Measurements from ENCODE around the gene CST3.
"Not testable (repeated sequence)": the region's sequence is repeated elsewhere in the genome, so short reads cannot be mapped to it uniquely, and the experiment has no call there.

CST3 gene

DNA sequence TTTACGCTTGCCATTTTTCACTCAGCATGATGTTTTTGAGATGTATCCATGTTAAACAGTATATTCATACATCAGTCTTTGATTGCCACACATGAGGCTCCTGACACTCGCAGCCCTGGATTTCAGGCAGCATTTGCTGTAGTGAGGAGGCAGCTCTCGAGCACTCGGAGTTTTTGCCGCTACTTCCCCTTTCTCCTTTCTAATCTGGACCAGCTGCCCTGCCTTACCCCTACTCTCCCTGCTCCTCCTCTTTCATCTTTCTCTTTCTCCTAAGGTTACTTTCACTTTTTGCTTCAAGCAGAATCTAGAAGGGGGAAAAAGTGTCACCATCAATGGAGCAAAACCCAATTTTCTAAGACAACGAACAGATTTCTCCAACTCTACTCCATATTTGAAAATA is 5.9 kb upstream of the CST3 start:
- no peak for DNase-seq (ENCODE audit: low spot score)

DNA sequence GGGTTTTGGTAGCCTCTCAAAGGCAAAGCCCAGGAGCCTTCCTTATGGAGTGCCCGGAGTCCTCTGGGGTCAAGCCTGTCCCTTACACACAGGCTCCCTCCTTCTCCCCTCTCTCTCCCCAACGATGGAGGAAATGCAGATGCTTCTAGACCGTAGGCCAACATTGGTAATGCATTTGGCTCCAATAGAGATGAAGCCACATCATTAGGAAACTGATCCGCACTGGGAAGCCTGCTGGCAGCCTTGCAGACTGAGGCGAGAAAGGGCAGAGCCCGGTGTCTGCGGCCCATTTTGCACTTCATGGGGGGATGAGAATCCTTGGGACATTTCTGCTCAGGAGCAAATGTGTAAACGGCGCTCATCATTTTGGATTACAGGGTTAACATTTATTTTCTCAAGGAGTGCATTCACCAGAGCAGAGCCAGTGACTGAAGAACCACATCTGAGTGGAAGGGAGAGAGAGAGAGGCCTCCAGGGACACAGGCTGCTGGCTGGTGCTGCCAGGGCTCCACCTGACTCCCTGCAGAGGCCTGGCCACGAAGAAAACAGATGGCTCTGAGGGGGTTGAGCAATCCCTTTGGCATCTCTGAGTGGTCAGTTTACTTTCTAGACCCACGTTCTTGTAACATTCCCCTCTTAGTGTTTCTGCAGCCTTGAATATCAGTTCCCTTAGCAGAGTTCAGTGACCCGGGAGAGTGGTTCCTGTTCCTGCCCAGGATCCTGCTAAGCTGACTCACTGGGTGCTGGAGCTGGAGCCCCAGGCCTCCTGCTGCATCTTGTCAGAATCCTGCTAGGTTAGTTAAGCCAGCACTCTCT is 4.4 kb upstream of the CST3 start:
- DNase-seq (ENCODE audit: low spot score) = peak; percentile 36

DNA sequence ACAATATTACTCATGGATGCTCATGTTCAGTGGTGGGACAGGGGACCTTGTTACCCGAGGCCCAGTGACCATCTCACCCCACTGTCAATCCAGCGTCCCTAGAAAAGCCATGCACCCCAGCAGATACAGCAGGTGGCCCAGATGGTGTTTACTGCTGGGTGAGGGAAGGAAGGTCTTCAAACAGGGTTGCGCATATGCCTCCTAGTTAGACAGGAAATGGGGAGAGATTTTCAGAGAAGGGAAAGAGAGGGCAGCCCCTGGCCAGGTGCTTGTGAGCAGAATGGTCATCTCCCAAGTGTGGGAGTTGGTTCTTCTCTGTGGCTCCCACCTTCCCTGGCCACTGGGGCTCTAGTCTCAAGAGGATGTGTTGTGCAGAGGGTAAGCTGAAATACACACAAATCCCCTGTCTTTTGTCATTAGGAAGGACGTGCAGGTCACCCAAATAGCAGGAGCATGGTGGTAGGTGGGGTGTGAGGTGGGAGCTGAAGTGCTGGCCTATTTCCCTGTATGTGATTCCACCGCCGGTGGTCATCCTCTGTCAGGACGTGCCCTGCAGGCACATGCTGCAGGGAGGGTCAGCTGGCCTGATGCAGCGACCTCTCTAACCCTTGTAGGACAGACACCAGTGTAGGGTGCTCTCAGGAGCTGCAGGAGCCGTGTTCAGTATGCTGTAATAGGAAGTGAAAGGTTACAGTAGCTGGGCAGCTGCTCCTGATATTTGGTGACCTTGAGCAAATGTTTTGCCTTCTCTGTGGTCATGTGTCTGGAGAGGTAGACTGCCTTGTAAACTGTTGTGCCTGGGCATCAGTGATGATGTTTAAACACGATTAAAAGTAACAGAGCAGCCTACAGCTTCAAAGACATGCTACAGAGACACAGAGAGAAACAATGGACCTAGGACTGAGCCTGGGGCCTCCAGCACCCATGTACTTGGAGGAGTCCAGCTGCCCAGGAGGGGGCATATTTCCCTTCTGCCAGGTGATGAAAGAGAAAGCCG is 3.2 kb upstream of the CST3 start:
- no peak for DNase-seq (ENCODE audit: low spot score)

DNA sequence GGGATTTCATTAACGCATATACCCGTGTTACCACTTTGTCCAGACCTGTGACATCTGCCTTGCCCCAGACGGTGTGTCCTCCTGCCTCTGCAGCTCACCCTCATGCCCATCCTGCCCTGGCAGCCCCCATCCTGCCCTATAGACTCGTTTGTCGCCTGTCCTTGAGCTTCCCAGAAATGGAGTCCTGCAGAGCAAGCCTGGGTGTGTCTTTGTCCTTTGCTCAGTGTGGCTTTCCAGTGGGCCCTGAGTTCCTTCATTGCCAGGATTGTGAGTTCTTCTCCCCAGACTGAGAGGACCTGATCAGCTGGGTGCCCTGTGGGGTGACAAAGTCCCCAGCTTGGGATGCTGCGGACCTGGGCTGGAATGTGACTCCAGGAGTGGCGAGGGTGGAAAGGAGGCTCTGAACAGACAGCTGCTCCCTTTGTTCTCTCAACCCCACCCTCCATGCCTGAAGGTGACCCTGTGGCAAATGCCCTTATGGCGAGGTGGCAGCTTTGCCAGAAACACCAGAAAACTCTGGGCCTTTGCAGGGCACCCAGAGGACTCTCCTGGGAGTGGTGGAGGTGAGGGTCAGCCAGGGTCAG is 2.4 kb upstream of the CST3 start:
- DNase-seq (ENCODE audit: low spot score) = no peak

DNA sequence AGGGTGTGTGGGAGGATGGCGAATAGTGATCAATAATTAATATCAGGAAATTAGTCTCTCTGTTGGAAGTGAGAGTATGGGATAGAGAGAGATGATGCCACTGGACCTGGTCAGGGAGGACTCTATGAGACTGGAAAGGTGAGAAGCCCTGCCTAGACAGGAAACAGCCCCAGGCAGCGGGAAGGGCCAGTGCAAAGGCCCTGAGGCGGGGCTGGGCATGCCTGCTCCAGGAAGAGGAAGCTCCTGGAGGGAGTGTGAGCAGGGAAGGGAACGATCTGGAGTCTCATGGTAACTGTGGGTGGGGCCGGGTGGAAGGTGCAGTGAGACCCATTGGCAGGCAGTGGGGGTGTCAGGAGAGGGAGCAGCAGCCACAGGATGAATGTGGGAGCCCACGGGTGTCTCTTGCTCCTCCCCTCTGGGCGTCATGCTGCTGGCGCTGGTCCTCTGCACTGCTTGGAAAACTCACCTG is 1.8 kb upstream of the CST3 start:
- DNase-seq (ENCODE audit: low spot score) = no peak

DNA sequence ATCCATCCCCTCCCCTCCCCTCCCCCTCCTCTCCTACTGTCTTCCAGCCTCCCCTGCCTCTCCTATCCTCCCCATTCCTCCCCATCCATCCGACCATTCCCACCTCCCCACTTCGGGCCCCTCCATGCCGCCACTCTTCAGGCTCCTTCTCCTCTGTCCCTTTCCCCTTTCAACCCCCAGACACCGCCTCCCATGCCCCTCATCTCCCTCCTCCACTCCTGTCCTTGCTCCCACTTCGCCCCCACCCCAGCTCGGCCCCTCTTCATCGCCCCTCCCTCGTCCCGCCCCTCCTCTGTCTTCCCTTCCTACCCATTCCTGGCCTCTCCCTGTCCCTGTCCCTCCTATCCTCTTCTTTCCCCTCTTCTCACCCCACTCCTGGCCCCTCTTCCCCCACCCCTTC is 554 bp upstream of the CST3 start:
- DNase-seq (ENCODE audit: low spot score) = no peak

DNA sequence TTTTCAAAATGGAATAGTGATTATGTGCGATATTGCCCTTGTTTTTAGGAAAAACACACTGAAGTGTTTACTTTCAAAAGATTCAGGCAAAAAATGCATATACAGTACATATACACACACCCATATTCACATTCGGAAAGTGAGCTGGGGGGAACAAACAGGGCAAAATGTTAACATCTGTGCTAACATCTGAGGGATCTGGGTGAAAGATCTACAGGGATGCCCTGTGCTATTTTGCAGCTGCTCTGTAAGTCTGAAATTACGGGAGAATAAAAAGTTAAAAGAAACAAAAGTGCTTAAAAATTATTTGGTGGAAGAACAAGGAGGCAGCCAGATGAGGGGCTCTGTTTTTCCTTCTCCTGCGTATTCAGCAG is 860 bp downstream of the CST3 start:
- no peak for DNase-seq (ENCODE audit: low spot score)

DNA sequence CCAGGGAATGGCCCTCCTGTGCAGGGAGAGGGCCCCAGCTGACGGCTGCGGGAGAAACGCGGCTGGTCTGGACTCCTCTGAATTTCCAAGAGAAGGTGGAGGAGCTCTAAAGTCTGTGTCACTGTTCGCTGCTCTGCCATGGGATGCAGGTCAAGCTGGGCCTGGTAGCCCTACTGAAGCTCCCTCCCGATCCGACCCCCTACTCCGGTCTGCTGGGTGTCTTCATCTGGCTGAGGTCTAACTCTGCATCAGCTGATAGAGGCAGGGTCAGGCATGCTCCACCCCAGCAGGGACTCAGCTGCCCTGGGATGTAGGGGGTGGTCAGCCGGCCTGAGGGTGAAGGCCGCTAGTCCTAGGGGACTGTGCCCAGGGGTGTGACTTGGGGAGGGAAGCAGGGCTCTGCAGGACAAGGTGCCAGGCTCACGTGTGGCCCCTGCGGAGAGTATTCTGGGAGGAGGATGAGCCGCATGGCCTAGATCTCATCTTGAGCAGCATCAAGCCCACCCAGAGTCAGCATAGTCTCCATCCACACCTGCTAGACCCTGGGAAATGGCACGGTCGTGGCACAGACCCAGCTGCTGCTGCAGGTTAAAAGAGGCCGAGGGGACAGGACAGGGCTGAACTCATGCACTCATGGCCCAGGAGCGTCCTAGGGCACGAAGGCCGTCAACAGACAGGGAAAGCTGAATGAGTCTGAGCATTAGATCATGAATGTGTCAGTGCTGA is 1.4 kb downstream of the CST3 start:
- DNase-seq (ENCODE audit: low spot score) = no peak

DNA sequence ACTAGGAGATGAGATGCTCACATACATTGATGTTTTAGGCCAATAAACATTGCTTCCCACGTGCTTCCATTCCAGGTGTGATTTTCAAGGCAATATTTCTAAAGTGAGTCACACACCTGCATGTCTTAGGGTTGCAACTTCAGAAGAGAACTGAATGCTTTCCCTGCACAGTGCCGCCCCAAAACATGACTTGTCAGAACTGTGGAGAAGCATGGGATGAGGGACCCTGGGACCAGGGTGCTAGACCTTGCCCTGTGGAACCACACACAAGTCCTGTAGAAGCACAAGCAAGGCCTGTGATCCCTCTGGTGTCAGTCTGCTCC is 2.0 kb downstream of the CST3 start:
- DNase-seq (ENCODE audit: low spot score) = not testable (repeated sequence)

DNA sequence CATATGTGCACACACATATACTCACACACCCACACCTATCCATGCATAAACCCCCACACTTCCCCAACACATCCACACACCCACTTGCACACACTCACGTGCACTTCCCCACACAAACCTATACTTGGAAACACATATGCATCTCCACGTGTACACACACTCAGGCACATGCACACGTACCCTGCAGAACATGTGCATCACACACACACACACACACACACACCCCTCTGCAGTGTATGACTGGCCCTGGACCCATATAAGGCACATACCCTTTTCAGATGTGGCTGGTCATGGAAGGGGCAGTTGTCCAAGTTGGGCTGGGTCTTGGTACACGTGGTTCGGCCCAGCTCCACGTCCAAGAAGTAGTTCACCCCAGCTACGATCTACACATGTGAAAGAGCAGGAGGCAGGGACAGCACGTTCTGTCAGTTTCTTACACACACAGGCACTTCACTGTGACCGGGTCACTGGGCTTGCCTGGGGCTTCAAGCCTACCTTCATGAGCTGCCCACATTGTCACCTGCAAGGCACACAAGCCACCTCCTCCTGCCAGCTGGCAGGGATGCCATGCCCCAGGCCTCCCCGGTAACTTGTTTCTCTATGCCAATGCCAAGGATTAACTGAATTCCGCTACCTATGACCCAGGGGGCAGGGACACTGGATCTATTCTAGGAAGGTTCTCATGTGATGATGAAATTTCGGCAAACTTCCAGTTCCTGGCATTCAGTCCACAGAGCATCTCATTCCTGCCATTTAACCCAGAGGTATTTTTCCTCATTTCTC is 2.6 kb downstream of the CST3 start:
- DNase-seq (ENCODE audit: low spot score) = no peak

DNA sequence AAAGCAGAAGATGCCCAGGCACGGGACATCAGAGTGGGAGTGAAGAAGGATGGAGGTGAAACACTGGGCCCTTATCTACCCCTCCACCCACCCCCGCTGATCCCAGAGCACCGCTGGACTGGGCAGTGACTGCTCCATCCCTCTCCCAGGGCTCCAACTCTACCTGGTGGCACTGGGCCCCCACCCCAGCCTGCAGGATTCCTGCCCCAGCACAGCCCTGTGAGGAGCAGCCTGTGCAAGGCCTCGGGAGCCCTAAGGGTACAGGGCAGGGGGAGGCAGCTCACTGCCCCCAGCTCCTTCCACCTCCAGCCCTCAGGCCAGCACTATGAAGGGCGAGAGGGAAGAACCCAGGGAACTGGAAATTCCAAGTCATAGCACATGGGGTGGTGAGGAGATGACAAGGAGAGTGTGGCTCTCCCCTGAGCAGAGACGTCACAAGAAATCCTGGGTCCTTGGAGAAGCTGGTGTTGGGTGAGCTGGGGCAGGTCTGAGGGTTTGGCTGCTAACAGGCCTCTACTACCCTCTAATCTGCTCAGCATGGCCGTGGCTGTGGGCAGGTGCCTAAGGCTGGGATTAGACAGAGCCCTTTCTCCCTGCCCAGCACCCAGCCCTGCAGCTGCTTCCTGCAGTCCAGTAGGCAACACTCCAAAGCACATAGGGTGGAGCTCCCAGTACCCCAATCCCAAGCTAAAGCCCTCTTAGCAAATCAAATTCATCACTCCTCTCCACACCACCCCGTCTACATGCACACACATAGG is 3.5 kb downstream of the CST3 start:
- no peak for DNase-seq (ENCODE audit: low spot score)

DNA sequence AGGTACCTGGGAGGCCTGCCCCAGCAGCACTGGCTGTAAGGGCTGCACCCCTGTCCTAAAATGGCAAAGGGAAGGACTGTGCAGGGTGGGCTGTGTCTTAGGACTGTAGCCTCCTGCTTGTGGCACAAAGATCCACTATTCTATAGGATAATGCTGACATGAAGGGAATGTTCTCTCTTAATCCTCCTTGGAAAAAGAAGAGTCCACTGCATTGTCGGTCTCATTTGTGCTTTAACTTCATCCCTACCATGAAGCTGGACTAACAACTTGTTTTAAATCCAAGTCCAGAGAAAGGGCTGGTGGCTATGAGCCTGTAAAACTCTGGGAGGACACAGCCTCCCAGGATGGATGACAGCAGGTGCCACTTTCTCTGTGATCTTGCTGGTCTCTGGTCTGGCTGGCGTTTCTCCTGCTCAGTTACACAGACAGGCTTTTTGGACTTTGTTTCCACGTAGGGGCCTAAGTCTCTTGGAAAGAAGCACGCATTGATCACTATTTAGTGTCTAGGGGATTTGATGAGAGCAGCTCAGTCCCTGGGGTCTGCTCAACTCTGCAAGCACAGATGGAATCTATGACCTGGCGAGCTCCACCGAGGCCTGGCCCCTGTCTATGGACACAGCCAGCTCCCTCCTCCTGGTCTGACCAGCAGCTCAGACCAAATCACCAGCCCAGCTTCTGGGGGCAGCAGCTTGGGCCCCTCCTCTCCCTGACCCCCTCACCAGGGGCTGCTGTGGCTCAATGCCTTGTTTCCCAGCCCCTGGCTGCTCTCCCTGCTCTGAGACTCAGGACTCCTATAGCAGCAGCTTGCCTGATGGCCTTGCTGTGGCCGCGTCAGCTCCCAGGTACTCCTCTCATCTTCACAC is 4.8 kb downstream of the CST3 start:
- DNase-seq (ENCODE audit: low spot score) = no peak

DNA sequence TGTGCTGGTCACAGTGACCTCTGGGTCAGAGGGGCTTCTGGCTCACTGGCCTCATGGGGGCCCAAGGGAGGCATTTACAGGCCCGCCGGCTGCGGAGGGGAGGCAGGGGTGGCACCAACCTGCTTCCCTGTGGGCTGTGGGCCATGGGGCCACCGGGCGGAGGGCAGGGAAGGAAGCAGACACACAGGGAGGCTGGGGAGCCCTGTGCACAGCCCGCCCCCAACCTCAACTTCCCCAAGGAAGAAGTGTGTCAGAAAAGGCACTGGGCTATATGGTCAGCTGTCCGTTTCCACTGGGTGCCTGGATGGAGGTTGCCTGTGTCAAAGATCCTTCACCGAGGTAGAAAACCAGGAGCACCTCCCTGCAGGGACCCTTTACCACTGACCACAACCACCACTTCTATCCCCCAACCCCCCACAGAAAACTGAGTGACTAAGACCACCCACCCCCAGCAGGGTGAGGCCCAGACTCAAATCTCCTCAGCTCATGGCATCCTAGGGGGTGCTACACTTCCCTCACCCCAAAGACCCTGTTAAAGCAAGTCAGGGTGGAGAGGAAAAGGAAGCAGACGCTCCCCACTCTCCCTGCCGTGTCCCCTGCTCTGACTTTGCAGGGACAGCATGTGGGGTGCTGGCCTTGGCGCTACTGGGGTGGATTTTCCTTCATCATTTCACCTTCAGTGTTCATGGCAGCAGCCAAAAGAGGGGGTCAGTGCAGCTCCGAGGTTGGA is 5.6 kb downstream of the CST3 start:
- no peak for DNase-seq (ENCODE audit: low spot score)

DNA sequence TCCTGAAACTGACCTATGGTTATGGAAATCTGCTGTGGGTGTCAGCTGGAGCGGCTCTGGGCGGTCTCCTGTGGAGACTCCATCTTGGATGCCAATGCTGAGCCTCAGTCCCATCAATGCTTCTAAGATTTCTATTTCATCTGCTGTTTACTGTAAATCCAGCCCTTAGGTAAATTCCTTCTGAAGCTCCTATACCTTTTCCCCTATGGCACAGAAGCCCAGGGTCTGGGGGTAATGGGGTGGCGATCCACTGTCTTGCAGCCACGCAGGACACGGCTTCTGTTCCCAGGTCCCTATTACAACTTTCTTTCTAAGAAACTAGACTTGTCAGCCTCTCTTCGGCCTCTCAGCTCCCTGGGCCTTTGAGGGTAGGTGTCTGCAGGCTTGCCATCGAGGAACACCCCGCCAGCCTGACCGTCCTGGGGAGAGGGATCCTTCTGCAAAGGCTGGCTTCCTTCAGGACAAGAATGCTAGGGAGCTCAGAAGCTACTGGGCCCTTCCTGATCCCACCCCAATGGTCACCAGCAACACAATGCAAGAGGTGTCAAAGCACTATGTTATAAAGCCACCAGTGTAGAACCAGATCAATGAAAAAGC is 6.4 kb downstream of the CST3 start:
- DNase-seq (ENCODE audit: low spot score) = no peak

DNA sequence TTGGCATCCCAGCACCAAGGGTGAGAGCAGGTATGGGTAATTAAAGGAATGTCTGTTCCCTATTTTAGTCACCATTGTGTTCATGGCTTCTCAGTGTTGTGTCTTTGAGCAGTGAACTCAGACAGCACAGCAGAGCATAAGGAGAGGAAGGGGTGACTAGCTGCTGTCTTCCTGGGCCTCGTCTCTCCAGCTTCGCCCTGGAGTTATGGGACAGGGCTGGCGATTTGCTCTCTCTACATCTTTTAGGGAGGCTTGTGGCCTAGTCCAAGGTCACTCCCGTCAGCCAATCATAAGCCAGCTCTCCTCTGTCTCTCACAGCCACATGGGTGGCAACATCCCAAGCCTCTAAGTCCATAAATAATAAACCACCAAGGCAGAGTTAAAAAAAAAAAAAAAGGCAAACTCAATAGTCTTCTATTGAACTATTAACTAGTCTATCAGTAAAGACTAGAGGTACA is 7.3 kb downstream of the CST3 start:
- DNase-seq (ENCODE audit: low spot score) = no peak

DNA sequence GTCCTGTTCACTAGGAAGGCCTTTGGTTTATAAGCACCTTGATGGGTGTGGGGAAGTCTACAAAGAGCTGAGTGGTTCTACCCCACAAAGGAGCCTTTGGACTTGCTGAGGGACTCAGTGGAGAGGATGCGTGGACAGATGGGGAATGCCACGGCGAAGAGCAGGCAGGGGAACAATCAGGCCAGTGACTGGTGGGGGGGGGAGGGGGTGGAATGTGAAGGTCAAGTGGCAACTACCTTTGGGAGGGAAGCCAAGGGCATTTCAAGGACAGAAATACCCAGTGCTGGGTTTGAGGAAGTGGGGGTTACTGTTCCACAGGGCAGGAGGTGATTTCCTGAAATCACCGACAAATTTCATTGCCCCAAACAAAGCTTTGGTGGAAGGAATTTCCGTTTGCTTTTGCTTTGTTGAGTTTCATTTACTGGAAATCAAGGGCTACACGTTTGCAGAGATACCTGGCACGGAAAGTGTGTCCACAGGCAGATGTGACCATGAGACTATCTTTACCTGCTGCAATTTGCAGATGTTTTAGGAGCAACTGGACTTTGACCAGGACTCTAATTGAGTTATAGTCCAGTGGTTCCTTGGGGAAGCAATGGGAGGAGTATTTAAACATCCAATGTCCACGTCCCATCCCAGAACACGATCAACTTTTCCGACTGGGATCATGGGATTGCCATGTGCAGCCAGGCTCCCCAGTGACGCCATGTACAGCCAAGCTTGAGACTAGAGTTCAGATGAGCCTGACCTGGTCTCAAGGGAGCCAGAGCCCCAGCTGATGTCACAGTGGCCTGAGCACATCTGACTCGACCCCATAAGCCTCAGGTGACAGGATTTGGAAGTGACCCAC is 8.0 kb downstream of the CST3 start:
- DNase-seq (ENCODE audit: low spot score) = no peak

DNA sequence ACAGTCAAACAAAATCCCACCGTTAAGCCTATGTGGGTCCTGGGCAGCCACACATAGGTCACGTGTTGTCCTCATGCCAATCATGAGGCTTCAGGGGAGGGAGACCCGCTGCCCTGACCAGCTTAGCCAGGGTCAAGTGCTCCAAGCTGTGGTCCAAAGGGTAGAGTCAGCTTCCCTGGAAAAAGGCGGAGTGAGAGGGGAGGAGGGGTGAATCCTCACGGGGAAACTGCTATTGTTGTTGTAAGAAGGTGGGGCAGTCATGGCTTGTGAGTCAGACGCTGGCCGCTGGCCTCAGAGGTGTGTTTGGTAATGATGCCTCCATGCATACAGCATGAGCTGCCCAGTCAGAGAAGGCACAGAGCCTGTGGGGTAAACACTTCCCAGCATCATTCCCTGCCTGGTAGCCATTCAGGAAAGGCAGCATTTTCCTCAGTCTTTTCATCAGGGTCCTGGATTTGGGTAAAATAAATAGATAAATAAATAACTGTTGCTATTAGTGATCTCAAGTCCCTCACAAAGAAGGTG is 8.7 kb downstream of the CST3 start:
- DNase-seq (ENCODE audit: low spot score) = peak; percentile 52

All from kidney capillary endothelial cell (primary cell).